Esophagus squamous epithelium (tissue), 5 donors: Measurements from ENCODE around the gene SPZ1. TPM values are rescaled to one million over a fixed set of nuclear protein-coding genes. Genes with fewer than 3 reads are reported as not detected.

Experiments
- DNase-seq: peaks from one replicate; lab custom pipeline; 2025; lab: John Stamatoyannopoulos, UW
- H3K27ac ChIP-seq, 4 donors: fragments of 200-600 bp; sonication (generic); one replicate each; pipeline ENCODE4 v1.5.1; 2016 to 2019; ENCODE audit warnings: mild to moderate bottlenecking in 1 of 4
- H3K27me3 ChIP-seq, 4 donors: fragments of 200-600 bp; sonication (generic); 1 replicate in 3 of 4; 2 replicates in 1 of 4; pipeline versions ENCODE4 v1.5.1 to v1.6.0; 2017 to 2021; ENCODE audit warnings: antibody characterized with exemption in 1 of 4
- H3K36me3 ChIP-seq, 3 donors: fragments of 200-600 bp; sonication (generic); one replicate each; pipeline ENCODE4 v1.5.1; 2016 to 2019
- H3K4me1 ChIP-seq, 3 donors: fragments of 200-600 bp; sonication (generic); one replicate each; pipeline ENCODE4 v1.5.1; 2017 to 2019
- H3K4me3 ChIP-seq, 4 donors: fragments of 200-600 bp; sonication (generic); 1 replicate in 3 of 4; 2 replicates in 1 of 4; pipeline ENCODE4 v1.5.1; 2016 to 2019; ENCODE audit warnings: mild to moderate bottlenecking in 2 of 4, moderate library complexity in 1 of 4
- H3K9me3 ChIP-seq, 3 donors: fragments of 200-600 bp; sonication (generic); one replicate each; pipeline ENCODE4 v1.5.1; 2016 to 2019
- POLR2A ChIP-seq, 4 donors: fragments of 450-650 bp; IDR thresholded peaks; one replicate each; pipeline ENCODE4 v1.6.1; 2017; ENCODE audit warnings: antibody characterized with exemption in 4 of 4, mild to moderate bottlenecking in 4 of 4, moderate library complexity in 3 of 4
- WGBS, 2 donors: methylation state at CpG; one replicate each; pipeline ENCODE4 v1.1.5; 2018; 5-methylcytosine and 5-hydroxymethylcytosine counted together
- intact Hi-C: fragments of 100-400 bp; cut with DNase I; formaldehyde crosslinking; loops from one replicate; pipeline ENCODE4 v1.15.0; 2022
- total RNA-seq, 4 donors: library from RNA; depleted of rRNA; stranded (reverse); fragments of >200 nt; gene quantifications; one replicate each; pipeline ENCODE4 v1.1.0, GENCODE V29; 2016
- TF ChIP-seq, protein P1 (sequence below), 6 experiments: fragments of 450-650 bp in 4 of 6; fragments of 200-600 bp in 2 of 6; sonication (generic) in 2 of 6; IDR thresholded peaks; one replicate each; pipeline ENCODE4 v1.5.1; 2016 to 2019; ENCODE audit warnings: antibody characterized with exemption in 6 of 6, mild to moderate bottlenecking in 4 of 6, moderate library complexity in 4 of 6
- donor health status: DM: yes; HTN: yes; CAD: no.

SPZ1 gene
- total RNA-seq, 4 donors from 2014 or later, result not detected

DNA sequence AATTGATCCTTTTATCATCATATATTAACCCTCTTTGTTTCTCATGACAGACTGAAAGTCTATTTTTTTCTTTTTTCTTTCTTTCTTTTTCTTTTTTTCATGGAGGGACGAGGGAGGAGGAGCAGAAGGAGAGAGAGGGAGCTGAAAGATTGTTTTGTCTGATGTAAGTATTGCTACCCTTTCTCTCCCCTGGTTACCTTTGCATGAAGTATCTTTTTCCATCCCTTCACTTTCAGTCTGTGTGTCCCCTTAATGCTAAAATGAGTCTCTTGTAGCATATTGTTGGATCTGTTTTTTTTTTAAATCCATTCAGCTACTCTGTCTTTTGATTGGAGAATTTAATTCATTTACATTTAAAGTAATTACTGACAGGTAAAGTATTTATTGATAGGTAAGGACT is 36.4 kb upstream of the SPZ1 start:
- no peaks in the 10 kb centered on the region for H3K9me3 ChIP-seq
- no peak for TF ChIP-seq POLR2A (IDR thresholded peaks at IDR 0.05)
- TF ChIP-seq, protein P1, sequence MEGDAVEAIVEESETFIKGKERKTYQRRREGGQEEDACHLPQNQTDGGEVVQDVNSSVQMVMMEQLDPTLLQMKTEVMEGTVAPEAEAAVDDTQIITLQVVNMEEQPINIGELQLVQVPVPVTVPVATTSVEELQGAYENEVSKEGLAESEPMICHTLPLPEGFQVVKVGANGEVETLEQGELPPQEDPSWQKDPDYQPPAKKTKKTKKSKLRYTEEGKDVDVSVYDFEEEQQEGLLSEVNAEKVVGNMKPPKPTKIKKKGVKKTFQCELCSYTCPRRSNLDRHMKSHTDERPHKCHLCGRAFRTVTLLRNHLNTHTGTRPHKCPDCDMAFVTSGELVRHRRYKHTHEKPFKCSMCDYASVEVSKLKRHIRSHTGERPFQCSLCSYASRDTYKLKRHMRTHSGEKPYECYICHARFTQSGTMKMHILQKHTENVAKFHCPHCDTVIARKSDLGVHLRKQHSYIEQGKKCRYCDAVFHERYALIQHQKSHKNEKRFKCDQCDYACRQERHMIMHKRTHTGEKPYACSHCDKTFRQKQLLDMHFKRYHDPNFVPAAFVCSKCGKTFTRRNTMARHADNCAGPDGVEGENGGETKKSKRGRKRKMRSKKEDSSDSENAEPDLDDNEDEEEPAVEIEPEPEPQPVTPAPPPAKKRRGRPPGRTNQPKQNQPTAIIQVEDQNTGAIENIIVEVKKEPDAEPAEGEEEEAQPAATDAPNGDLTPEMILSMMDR (IDR thresholded peaks at IDR 0.05), result no peak
- H3K4me3 ChIP-seq, result no peak overlapping the region
- no peaks in the 10 kb centered on the region for H3K4me1 ChIP-seq
- intact Hi-C loops, result no loop called here
- H3K27ac ChIP-seq, result no peak overlapping the region
- H3K27me3 ChIP-seq, result no peaks in the 10 kb centered on the region
- DNase-seq, result no peak
- H3K36me3 ChIP-seq, result no peaks in the 10 kb centered on the region
- 36 to 64% methylated on average over 1 of the region's 1 CpG for WGBS, 2 donors

- intact Hi-C loops, result no loop called here
- DNase-seq, result no peak
- 43 to 44% methylated on average over 2 of the region's 2 CpGs for WGBS, 2 donors
Measured at GRCh38 chr5:80284720-80285119, 35.1 kb upstream of the SPZ1 start.

DNA sequence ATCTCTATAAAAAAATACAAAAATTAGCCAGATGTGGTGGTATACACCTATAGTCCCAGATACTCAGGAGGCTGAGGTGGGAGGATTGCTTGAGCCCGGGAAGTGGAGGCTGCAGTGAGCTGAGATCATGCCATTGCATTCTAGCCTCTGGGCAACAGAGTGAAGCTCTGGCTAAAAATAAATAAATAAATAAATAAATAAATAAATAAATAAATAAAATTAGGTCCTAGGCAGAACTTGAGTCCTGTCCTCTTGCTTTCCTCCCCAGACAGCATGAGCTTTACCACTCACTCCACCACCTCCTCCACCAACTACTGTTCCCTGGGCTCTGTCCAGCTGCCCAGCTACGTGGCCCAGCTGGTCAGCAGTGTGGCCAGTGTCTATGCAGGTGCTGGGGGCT is 31.6 kb upstream of the SPZ1 start:
- no peaks in the 10 kb centered on the region for H3K27me3 ChIP-seq
- intact Hi-C loops, result no loop called here
- H3K27ac ChIP-seq, result no peak overlapping the region
- no peak overlapping the region for H3K4me3 ChIP-seq
- no peaks in the 10 kb centered on the region for H3K9me3 ChIP-seq
- no peaks in the 10 kb centered on the region for H3K36me3 ChIP-seq
- no peaks in the 10 kb centered on the region for H3K4me1 ChIP-seq
- 35 to 75% methylated on average over 2 of the region's 2 CpGs for WGBS, 2 donors
- no peak for DNase-seq
- no peak for TF ChIP-seq POLR2A (IDR thresholded peaks at IDR 0.05)
- TF ChIP-seq, protein P1 (IDR thresholded peaks at IDR 0.05), result no peak

More at GRCh38 chr5:80284720-80285119, 35.1 kb upstream of the SPZ1 start:
- TF ChIP-seq POLR2A (IDR thresholded peaks at IDR 0.05), result no peak
- H3K27ac ChIP-seq, result no peak overlapping the region
- no peaks in the 10 kb centered on the region for H3K9me3 ChIP-seq
- no peaks in the 10 kb centered on the region for H3K4me1 ChIP-seq
- no peak overlapping the region for H3K4me3 ChIP-seq
- H3K27me3 ChIP-seq, result no peaks in the 10 kb centered on the region
- H3K36me3 ChIP-seq, result no peaks in the 10 kb centered on the region

DNA sequence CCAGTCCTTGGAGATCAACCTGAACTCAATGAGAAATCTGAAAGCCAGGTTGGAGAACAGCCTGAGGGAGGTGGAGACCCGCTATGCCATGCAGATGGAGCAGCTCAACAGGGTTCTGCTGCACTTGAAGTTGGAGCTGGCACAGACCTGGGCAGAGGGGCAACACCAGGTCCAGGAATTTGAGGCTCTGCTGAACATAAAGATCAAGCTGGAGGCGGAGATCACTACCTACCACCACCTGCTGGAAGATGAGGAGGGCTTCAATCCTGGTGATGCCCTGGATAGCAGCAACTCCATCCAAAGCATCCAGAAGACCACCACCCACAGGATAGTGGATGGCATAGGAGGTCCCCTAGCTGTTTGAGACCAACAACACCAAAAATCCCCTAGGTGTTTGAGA is 30.5 kb upstream of the SPZ1 start:
- Histone ChIP-seq H3K9me3 (no peaks in the 10 kb centered on the region), H3K36me3 (no peaks in the 10 kb centered on the region), H3K4me1 (no peaks in the 10 kb centered on the region), H3K27ac (no peak overlapping the region), H3K27me3 (no peaks in the 10 kb centered on the region), H3K4me3 (no peak overlapping the region)
- DNase-seq, result no peak
- TF ChIP-seq, protein P1 (IDR thresholded peaks at IDR 0.05), result no peak
- no peak for TF ChIP-seq POLR2A (IDR thresholded peaks at IDR 0.05)
- intact Hi-C loops, result no loop called here
- WGBS, 2 donors, result 93 to 95% methylated on average over 2 of the region's 2 CpGs

DNA sequence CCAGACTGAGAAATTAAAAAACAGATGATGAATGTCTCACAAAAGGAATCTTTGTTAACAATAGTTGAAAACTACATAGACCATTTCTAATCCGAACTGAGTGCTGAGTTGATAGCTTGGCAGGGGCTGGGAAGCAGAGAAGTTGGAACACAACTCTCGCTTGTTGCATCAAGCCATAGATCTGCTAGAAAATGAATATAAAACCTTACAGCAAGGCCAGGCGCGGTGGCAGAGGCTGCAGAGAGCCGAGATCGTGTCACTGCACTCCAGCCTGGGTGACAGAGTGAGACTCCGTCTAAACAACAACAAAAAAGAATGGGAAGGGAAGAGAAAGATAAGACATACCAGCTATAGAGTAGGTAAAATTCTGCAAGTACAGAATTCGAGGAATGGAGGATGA is 28.0 kb upstream of the SPZ1 start:
- Histone ChIP-seq H3K4me3 (no peak overlapping the region), H3K4me1 (no peaks in the 10 kb centered on the region), H3K27ac (no peak overlapping the region), H3K36me3 (no peaks in the 10 kb centered on the region), H3K27me3 (no peaks in the 10 kb centered on the region), H3K9me3 (no peaks in the 10 kb centered on the region)
- intact Hi-C loops, result no loop called here
- WGBS, 2 donors, result 72 to 77% methylated on average over 7 to 8 of the region's 8 CpGs
- TF ChIP-seq, protein P1 (IDR thresholded peaks at IDR 0.05), result no peak
- TF ChIP-seq POLR2A (IDR thresholded peaks at IDR 0.05), result no peak
- no peak for DNase-seq

GRCh38 chr5:80296121-80296520 is 23.7 kb upstream of the SPZ1 start:
- no peaks in the 10 kb centered on the region for H3K4me1 ChIP-seq
- DNase-seq, result no peak

More at GRCh38 chr5:80296121-80296520, 23.7 kb upstream of the SPZ1 start:
- no peaks in the 10 kb centered on the region for H3K27me3 ChIP-seq
- H3K9me3 ChIP-seq, result no peaks in the 10 kb centered on the region
- H3K36me3 ChIP-seq, result no peaks in the 10 kb centered on the region
- 57 to 60% methylated on average over 4 to 6 of the region's 6 CpGs for WGBS, 2 donors
- H3K4me3 ChIP-seq, result no peak overlapping the region
- H3K27ac ChIP-seq, result no peak overlapping the region
- TF ChIP-seq, protein P1 (IDR thresholded peaks at IDR 0.05), result no peak
- no peak for TF ChIP-seq POLR2A (IDR thresholded peaks at IDR 0.05)
- intact Hi-C loops, result no loop called here
